AG09309 (cell line): ENCODE results near the gene DACH1.
"Not testable (repeated sequence)": the region's sequence is repeated elsewhere in the genome, so short reads cannot be mapped to it uniquely, and the experiment has no call there.

ENCODE experiments used
- DNase-seq: peaks from one replicate; pipeline ENCODE4 v3.0.0-alpha.2; 2010; ENCODE audit warnings: low read depth
- H3K4me3 ChIP-seq: 2 replicates; pipeline ENCODE4 v1.5.1; 2011; ENCODE audit warnings: mild to moderate bottlenecking, low read depth, low read length, moderate library complexity; ENCODE audit not compliant: control insufficient read depth
- CTCF ChIP-seq: IDR thresholded peaks from 2 replicates; pipeline ENCODE4 v1.5.1; 2011; ENCODE audit warnings: mild to moderate bottlenecking, low read depth, low read length, inconsistent platforms; ENCODE audit not compliant: insufficient read depth, control insufficient read depth; ENCODE audit errors: missing control alignments

DACH1 gene

DNA sequence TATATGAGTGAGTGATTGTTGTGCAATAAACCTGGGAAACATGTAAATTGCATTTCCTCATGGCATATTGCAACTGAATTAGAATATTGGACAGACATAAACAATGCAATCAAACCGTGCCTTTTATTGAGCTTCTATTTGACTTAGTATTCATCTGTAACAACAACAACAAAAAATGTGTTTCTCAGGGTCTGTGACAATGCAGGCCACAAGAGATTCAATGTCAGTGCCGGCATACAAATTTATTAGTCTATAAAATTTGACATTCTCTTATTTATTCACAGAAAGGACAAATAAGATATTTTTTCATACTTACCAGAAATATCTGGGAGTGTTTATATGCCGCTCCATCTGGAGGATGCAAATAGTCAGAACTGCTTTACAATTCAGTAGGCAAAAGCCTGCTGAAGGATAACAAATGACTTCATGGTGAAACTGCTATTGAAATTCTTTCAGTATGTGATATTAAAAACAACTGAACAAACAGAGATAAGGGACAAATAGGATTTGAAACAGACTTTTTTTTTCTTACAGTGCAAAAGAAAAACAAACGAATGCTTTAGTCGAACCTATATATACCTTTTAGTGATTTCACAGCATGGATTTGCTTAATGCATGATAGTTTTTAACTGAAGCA lies 77.2 kb downstream of the DACH1 start:
- no peak for DNase-seq
- no peak overlapping the region for H3K4me3 ChIP-seq
- TF ChIP-seq CTCF, result no peak

GRCh38 chr13:71789037-71789436 lies 78.0 kb downstream of the DACH1 start:
- no peak for DNase-seq
- H3K4me3 ChIP-seq, result no peak overlapping the region
- no peak for TF ChIP-seq CTCF

DNA sequence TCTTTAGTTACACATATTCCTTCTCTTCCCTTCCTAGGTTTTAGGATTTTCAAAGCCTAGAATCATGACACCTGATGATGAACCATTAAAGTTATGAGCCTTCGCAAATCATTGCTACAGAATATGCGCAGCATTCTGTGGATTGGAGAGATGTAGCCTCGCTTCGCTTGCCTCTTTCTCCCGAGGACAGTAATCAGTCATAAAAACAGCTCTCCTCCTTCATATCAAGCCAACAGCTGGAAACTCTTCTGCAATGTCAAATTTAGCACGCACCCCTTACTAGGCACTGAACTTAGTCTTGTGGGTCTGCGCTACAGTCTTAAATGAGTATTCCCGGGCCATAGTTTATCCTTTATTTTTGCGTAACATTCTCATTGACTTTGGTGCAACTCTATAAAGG lies 79.6 kb downstream of the DACH1 start:
- no peak overlapping the region for H3K4me3 ChIP-seq
- no peak for DNase-seq
- no peak for TF ChIP-seq CTCF

DNA sequence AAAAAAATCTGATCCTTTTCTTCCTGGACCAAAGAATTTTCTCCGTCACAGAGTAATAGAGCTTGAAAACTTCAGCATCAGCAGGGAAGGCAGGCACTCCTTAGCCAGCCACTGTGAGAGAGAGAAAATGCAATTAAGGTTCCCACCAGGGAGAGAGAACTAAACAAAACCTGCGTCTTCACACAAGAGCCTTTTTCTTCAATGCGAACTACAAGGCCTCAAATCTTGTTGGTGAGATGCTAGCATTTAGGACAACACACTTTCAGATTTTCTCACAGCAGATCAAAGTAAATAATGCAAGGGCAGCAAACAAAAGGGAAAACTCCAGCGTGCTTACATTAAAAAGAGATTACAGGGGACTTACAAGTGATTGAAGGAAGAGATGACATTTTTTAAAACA lies 80.1 kb downstream of the DACH1 start:
- no peak for DNase-seq
- no peak for TF ChIP-seq CTCF
- H3K4me3 ChIP-seq, result no peak overlapping the region

- DNase-seq, result no peak
- H3K4me3 ChIP-seq, result no peak overlapping the region
- TF ChIP-seq CTCF, result no peak
Measured at GRCh38 chr13:71785361-71785760, 81.6 kb downstream of the DACH1 start.

DNA sequence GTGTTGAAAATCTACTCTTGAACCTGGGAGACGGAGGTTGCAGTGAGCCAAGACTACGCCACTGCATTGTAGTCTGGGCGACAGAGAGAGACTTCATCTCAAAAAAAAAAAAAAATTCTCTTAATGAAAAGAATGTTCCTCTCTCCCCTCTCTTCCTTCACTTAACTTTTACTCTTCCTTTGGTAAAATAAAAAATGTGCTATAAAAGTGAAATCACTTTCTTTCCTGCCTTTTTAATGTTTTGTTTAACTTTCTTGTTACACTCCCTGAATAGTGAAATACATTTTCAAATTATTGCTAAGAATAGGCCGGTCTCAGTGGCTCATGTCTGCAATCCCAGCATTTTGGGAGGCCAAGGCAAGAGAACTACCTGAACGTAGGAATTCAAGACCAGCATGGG lies 86.5 kb downstream of the DACH1 start:
- DNase-seq, result no peak
- no peak overlapping the region for H3K4me3 ChIP-seq
- TF ChIP-seq CTCF, result no peak

- not testable (repeated sequence) for DNase-seq, H3K4me3 ChIP-seq
Measured at GRCh38 chr13:71778998-71779397, 88.0 kb downstream of the DACH1 start.
